Right atrium auricular region (tissue), 2 donors: Measurements from ENCODE around the gene GALNT18. TPM values are rescaled to one million over a fixed set of nuclear protein-coding genes. Genes with fewer than 3 reads are reported as not detected.

Source experiments
- DNase-seq: peaks from one replicate; pipeline ENCODE4 v3.0.0-alpha.2; 2019; ENCODE audit warnings: low spot score
- H3K27ac ChIP-seq, 2 donors: fragments of 200-600 bp; sonication (generic); 1 replicate in 1 of 2; 2 replicates in 1 of 2; pipeline ENCODE4 v1.5.1; 2016 to 2019
- H3K27me3 ChIP-seq, 2 donors: fragments of 200-600 bp; sonication (generic); one replicate each; pipeline versions ENCODE4 v1.5.1 to v1.6.0; 2017 to 2019
- H3K36me3 ChIP-seq: fragments of 200-600 bp; sonication (generic); one replicate; pipeline ENCODE4 v1.5.1; 2016
- H3K4me1 ChIP-seq, 2 donors: fragments of 200-600 bp; sonication (generic); one replicate each; pipeline versions ENCODE4 v1.5.1 to v1.6.0; 2017 to 2019
- H3K4me3 ChIP-seq, 2 donors: fragments of 200-600 bp; sonication (generic); 1 replicate in 1 of 2; 2 replicates in 1 of 2; pipeline ENCODE4 v1.5.1; 2017 to 2019; ENCODE audit warnings: mild to moderate bottlenecking in 1 of 2, moderate library complexity in 1 of 2
- H3K9me3 ChIP-seq, 2 donors: fragments of 200-600 bp; sonication (generic); one replicate each; pipeline ENCODE4 v1.5.1; 2019
- total RNA-seq, 2 donors: library from RNA; depleted of rRNA; stranded (reverse); fragments of >200 nt; gene quantifications; one replicate each; pipeline ENCODE4 v1.1.0, GENCODE V29; 2016
- TF ChIP-seq, protein P1 (sequence below), 2 donors: fragments of 200-600 bp; sonication (generic); IDR thresholded peaks; one replicate each; pipeline ENCODE4 v1.5.1; 2019; ENCODE audit warnings: antibody characterized with exemption in 2 of 2

The GALNT18 gene
- total RNA-seq, 2 donors from 2014 or later: 22.2 to 26.8 TPM

DNA sequence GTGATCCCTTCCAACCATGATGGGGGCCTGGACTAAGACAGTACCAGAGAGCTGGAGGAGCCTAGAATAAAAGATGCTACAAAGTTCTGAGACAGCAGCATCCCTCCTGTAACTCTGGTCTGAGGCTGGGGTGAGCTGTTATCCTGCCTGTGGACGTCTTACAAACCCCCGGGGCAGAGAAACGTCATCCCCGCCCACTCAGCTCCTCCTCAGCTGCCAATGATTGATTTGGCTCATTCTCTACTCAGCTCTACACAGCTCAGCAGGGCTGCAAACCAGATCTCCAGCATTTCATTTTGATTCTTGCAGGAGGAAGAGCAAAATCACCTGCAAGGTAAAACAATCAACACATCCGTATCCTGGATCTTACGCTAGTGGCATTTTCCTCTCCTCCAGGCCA is 324.2 kb downstream of the GALNT18 start:
- TF ChIP-seq, protein P1, sequence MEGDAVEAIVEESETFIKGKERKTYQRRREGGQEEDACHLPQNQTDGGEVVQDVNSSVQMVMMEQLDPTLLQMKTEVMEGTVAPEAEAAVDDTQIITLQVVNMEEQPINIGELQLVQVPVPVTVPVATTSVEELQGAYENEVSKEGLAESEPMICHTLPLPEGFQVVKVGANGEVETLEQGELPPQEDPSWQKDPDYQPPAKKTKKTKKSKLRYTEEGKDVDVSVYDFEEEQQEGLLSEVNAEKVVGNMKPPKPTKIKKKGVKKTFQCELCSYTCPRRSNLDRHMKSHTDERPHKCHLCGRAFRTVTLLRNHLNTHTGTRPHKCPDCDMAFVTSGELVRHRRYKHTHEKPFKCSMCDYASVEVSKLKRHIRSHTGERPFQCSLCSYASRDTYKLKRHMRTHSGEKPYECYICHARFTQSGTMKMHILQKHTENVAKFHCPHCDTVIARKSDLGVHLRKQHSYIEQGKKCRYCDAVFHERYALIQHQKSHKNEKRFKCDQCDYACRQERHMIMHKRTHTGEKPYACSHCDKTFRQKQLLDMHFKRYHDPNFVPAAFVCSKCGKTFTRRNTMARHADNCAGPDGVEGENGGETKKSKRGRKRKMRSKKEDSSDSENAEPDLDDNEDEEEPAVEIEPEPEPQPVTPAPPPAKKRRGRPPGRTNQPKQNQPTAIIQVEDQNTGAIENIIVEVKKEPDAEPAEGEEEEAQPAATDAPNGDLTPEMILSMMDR (IDR thresholded peaks at IDR 0.05): no peak
- H3K36me3 ChIP-seq: peaks cover 6% of the 10 kb centered on the region
- no peaks in the 10 kb centered on the region for H3K27me3 ChIP-seq

DNA sequence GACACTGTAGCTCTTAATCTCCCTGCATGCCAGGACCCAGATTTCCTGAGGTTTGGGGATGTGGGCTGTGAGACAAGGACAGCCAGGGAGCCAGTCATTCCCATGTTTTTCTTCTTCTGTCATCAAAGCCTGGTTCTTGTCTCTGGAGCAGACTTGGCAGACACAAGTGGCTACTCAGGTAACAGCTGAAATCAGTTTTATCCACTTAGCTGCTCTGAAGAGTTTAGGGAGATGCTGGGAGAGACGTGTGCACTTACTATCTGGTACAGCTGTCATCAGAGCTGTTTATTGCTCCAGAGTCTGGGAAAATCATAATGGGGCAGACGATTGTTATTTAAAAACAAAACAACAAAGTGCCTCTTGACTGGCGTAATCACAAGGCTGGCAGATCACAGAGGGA is 325.4 kb downstream of the GALNT18 start:
- TF ChIP-seq, protein P1 (IDR thresholded peaks at IDR 0.05): no peak
- Histone ChIP-seq H3K27me3 (no peaks in the 10 kb centered on the region), H3K27ac (no peak overlapping the region), H3K4me3 (no peak overlapping the region), H3K36me3 (peaks cover 6% of the 10 kb centered on the region), H3K9me3 (no peaks in the 10 kb centered on the region), H3K4me1 (peaks cover 0 to 16% of the 10 kb centered on the region in 2 donors)
- no peak for DNase-seq

More for the DNA sequence above, 324.2 kb downstream of the GALNT18 start:
- Histone ChIP-seq H3K4me1 (peaks cover 0 to 22% of the 10 kb centered on the region in 2 donors), H3K9me3 (no peaks in the 10 kb centered on the region), H3K4me3 (no peak overlapping the region), H3K27ac (no peak overlapping the region)
- no peak for DNase-seq

DNA sequence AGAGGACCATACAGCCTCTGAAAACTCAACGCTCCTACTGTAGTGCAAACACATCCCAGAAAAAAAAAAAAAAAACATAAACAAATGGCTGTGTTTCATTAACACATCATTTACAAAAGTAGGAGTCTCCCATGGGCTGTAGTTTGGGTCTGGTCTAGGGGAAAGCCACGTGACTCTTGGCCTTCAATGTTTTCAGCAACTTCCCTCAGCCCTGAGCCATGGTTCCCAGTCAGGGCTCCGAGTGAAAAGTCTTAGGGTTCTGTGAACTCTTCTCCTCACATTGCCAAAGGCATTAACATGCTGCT is 327.3 kb downstream of the GALNT18 start:
- TF ChIP-seq, protein P1 (IDR thresholded peaks at IDR 0.05): no peak
- peaks cover 6% of the 10 kb centered on the region for H3K36me3 ChIP-seq
- H3K9me3 ChIP-seq: no peaks in the 10 kb centered on the region
- no peak overlapping the region for H3K27ac ChIP-seq
- no peaks in the 10 kb centered on the region for H3K27me3 ChIP-seq
- H3K4me1 ChIP-seq: peaks cover 0 to 16% of the 10 kb centered on the region in 2 donors
- H3K4me3 ChIP-seq: no peak overlapping the region
- DNase-seq: no peak

DNA sequence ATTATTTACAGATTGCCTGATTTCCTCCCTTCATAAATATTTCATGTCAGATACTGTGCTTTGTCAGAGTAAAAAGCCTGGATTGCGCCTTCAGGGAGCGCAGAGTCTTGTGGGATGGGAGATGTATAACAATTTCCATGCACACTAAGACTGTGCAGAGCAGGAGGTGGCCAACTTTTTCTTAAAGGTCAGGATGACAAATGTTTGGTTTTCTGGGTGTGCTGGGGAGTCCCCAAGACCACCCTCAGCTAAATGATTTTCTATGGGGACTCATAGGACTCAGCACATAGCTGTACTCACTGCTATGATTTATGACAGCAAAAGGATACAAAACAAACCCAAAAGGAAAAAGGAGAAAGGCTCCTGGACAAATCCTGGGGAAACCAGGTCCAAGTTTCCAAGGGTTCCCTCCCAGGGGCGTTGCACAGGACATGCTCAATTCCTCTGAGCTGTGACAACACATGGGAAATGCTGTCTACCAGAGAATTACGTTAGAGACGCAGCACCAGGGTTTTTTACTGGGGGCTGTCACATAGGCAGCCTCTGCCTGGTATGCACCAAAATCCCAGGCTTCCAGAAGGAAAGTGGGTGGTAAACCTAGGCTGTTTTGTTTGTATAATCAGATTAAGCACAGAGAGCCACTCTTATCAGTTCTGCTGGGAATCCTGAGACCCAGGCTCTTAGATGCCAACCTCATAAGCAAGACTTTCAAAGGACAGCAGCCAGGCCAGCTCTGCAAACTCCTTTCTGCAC is 327.8 kb downstream of the GALNT18 start:
- Histone ChIP-seq H3K27me3 (no peaks in the 10 kb centered on the region), H3K9me3 (no peaks in the 10 kb centered on the region), H3K36me3 (peaks cover 6% of the 10 kb centered on the region), H3K4me1 (peaks cover 0 to 16% of the 10 kb centered on the region in 2 donors), H3K4me3 (no peak overlapping the region), H3K27ac (no peak overlapping the region)
- TF ChIP-seq, protein P1 (IDR thresholded peaks at IDR 0.05): no peak
- DNase-seq: no peak

DNA sequence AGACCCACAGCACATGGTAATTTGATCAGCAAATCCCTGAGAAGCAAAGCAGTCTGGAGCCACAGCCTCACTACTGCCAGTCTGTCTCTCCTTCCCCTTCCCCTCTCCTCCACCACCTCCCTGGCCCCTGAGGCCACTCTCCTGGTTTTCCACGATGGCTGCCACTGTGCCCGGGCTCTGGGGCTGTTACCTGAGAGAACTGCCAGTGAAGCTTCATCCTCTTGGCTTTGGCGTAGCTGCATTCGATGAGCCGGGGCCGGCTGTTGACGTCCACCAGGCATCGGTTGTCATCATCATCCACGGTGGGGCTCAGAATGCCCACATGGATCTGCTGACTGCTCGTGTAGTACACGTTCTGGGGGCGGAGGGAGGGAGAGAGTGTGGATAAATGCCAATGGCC is 329.0 kb downstream of the GALNT18 start:
- no peak for DNase-seq
- Histone ChIP-seq H3K27ac (no peak overlapping the region), H3K9me3 (no peaks in the 10 kb centered on the region), H3K27me3 (no peaks in the 10 kb centered on the region), H3K4me1 (peaks cover 0 to 15% of the 10 kb centered on the region in 2 donors), H3K4me3 (no peak overlapping the region), H3K36me3 (peaks cover 6% of the 10 kb centered on the region)
- TF ChIP-seq, protein P1 (IDR thresholded peaks at IDR 0.05): no peak
